ENCODE measurements around the gene SLC22A8.

DNA sequence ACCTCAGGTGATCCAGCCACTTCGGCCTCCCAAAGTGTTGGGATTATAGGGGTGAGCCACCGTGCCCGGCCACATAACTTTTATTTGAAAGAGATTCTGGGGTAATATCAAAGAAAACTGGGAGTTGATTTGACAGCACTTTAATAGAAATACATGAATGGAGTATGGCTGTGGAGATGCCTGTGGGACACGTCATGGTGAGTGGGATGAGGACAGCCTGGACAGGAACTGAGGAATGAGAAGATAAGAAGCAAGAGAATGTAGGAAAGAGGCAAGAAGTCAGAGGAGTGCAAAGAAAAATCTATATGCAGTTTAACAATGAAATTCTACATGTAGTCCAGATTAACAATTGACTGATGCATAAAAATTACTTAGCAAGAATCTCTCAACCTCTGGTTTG, 61.8 kb downstream of the SLC22A8 start:
- TF ChIP-seq, protein P1, sequence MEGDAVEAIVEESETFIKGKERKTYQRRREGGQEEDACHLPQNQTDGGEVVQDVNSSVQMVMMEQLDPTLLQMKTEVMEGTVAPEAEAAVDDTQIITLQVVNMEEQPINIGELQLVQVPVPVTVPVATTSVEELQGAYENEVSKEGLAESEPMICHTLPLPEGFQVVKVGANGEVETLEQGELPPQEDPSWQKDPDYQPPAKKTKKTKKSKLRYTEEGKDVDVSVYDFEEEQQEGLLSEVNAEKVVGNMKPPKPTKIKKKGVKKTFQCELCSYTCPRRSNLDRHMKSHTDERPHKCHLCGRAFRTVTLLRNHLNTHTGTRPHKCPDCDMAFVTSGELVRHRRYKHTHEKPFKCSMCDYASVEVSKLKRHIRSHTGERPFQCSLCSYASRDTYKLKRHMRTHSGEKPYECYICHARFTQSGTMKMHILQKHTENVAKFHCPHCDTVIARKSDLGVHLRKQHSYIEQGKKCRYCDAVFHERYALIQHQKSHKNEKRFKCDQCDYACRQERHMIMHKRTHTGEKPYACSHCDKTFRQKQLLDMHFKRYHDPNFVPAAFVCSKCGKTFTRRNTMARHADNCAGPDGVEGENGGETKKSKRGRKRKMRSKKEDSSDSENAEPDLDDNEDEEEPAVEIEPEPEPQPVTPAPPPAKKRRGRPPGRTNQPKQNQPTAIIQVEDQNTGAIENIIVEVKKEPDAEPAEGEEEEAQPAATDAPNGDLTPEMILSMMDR (IDR thresholded peaks at IDR 0.05), result no peak
- TF ChIP-seq ZFX (IDR thresholded peaks at IDR 0.05; ENCODE audit: borderline replicate concordance), result no peak
